Gastroesophageal sphincter (tissue), 4 donors: ENCODE data around the gene C20orf144. TPM values are rescaled to one million over a fixed set of nuclear protein-coding genes. Genes with fewer than 3 reads are reported as not detected.

Experiments used
- ATAC-seq: fragments of 150-250 bp; one replicate; pipeline ENCODE4 v1.9.1; 2016; ENCODE audit warnings: mild to moderate bottlenecking, moderate library complexity
- H3K27ac ChIP-seq, 4 donors: fragments of 200-600 bp; sonication (generic) in 3 of 4; 1 replicate in 3 of 4; 2 replicates in 1 of 4; pipeline ENCODE4 v1.5.1; 2016 to 2019
- H3K27me3 ChIP-seq: fragments of 200-600 bp; sonication (generic); one replicate; pipeline ENCODE4 v1.5.1; 2019
- H3K36me3 ChIP-seq, 2 donors: fragments of 200-600 bp; sonication (generic); one replicate each; pipeline ENCODE4 v1.5.1; 2019; ENCODE audit warnings: control low read depth in 1 of 2
- H3K4me1 ChIP-seq, 3 donors: fragments of 200-600 bp; sonication (generic); 1 replicate in 2 of 3; 2 replicates in 1 of 3; pipeline ENCODE4 v1.5.1; 2016 to 2019; ENCODE audit warnings: control low read depth in 2 of 3
- H3K4me3 ChIP-seq, 2 donors: fragments of 200-600 bp; sonication (generic); one replicate each; pipeline ENCODE4 v1.5.1; 2019; ENCODE audit warnings: mild to moderate bottlenecking in 1 of 2, moderate library complexity in 1 of 2
- H3K9me3 ChIP-seq, 3 donors: fragments of 200-600 bp; sonication (generic); one replicate each; pipeline ENCODE4 v1.5.1; 2017 to 2019; ENCODE audit warnings: control low read depth in 2 of 3
- CTCF ChIP-seq, 4 experiments: fragments of 200-600 bp in 2 of 4; fragments of 450-650 bp in 2 of 4; sonication (generic) in 1 of 4; IDR thresholded peaks; one replicate each; pipeline ENCODE4 v1.5.1; 2017 to 2019; ENCODE audit warnings: antibody characterized with exemption in 4 of 4, mild to moderate bottlenecking in 2 of 4, moderate library complexity in 2 of 4
- EP300 ChIP-seq: sonication (generic); formaldehyde crosslinking; IDR thresholded peaks from one replicate; pipeline ENCODE4 v1.6.1; 2017; ENCODE audit warnings: antibody characterized with exemption, mild to moderate bottlenecking
- POLR2A ChIP-seq, 2 donors: fragments of 450-650 bp; IDR thresholded peaks; one replicate each; pipeline ENCODE4 v1.6.1; 2017; ENCODE audit warnings: antibody characterized with exemption in 2 of 2, mild to moderate bottlenecking in 2 of 2, moderate library complexity in 1 of 2
- POLR2AphosphoS5 ChIP-seq: sonication (generic); formaldehyde crosslinking; IDR thresholded peaks from one replicate; pipeline ENCODE4 v1.6.1; 2017; ENCODE audit warnings: antibody characterized with exemption
- WGBS, 2 donors: methylation state at CpG; one replicate each; pipeline ENCODE4 v1.1.5; 2018; ENCODE audit warnings: low coverage in 1 of 2; 5-methylcytosine and 5-hydroxymethylcytosine counted together
- total RNA-seq, 4 donors: library from RNA; depleted of rRNA; stranded (reverse); fragments of >200 nt; gene quantifications; one replicate each; pipeline ENCODE4 v1.1.0, GENCODE V29; 2016

C20orf144 gene
- total RNA-seq, 4 donors from 2014 or later: not detected

- Histone ChIP-seq H3K36me3 (no peaks in the 10 kb centered on the region), H3K27ac (no peak overlapping the region), H3K9me3 (no peaks in the 10 kb centered on the region), H3K4me3 (no peak overlapping the region), H3K27me3 (no peaks in the 10 kb centered on the region), H3K4me1 (peaks cover 0 to 31% (median 9%) of the 10 kb centered on the region in 3 donors)
- ATAC-seq: no peak
- 100% methylated on average over 1 of the region's 1 CpG; no CpG with 5 or more reads in 1 of the 2 donors for WGBS, 2 donors
- TF ChIP-seq POLR2AphosphoS5 (no peak), EP300 (no peak), CTCF (IDR thresholded peaks at IDR 0.05) (no peak), POLR2A (IDR thresholded peaks at IDR 0.05) (no peak)
These were observed 27.4 kb downstream of the C20orf144 start for GRCh38 chr20:33689493-33689892.

- Histone ChIP-seq H3K27me3 (no peaks in the 10 kb centered on the region), H3K9me3 (no peaks in the 10 kb centered on the region), H3K4me3 (no peak overlapping the region), H3K36me3 (no peaks in the 10 kb centered on the region), H3K4me1 (peaks cover 0 to 30% (median 8%) of the 10 kb centered on the region in 3 donors), H3K27ac (no peak overlapping the region)
- TF ChIP-seq POLR2A (IDR thresholded peaks at IDR 0.05): no peak
- TF ChIP-seq POLR2AphosphoS5: no peak
- no peak for TF ChIP-seq EP300
- no peak for TF ChIP-seq CTCF (IDR thresholded peaks at IDR 0.05)
- 51 to 60% methylated on average over 2 of the region's 4 CpGs for WGBS, 2 donors
- no peak for ATAC-seq
These were observed 27.8 kb downstream of the C20orf144 start for GRCh38 chr20:33689973-33690372.

- H3K9me3 ChIP-seq: no peaks in the 10 kb centered on the region
- no peak overlapping the region for H3K4me3 ChIP-seq
- WGBS, 2 donors: 85 to 90% methylated on average over 4 of the region's 5 CpGs
- ATAC-seq: no peak
- TF ChIP-seq POLR2AphosphoS5: no peak
- TF ChIP-seq CTCF (IDR thresholded peaks at IDR 0.05): no peak
- no peak for TF ChIP-seq POLR2A (IDR thresholded peaks at IDR 0.05)
- TF ChIP-seq EP300: no peak
- peak overlapping the region in 2 of 4 donors; percentile 29 to 60 for H3K27ac ChIP-seq
- no peaks in the 10 kb centered on the region for H3K27me3 ChIP-seq
- H3K4me1 ChIP-seq: peaks cover 0 to 33% (median 0%) of the 10 kb centered on the region in 3 donors
- no peaks in the 10 kb centered on the region for H3K36me3 ChIP-seq
These were observed 31.2 kb downstream of the C20orf144 start for GRCh38 chr20:33693289-33693688.

GRCh38 chr20:33693741-33694638 lies 31.9 kb downstream of the C20orf144 start:
- H3K4me1 ChIP-seq: peaks cover 0 to 33% (median 0%) of the 10 kb centered on the region in 3 donors
- peak overlapping the region in 3 of 4 donors; percentile 20 to 60 (median 29) for H3K27ac ChIP-seq
- peak; percentile 83 for ATAC-seq
- H3K4me3 ChIP-seq: no peak overlapping the region
- H3K27me3 ChIP-seq: no peaks in the 10 kb centered on the region
- H3K36me3 ChIP-seq: no peaks in the 10 kb centered on the region
- no peaks in the 10 kb centered on the region for H3K9me3 ChIP-seq
- WGBS, 2 donors: 47 to 74% methylated on average over 4 to 8 of the region's 17 CpGs
- TF ChIP-seq CTCF (IDR thresholded peaks at IDR 0.05) (no peak), POLR2AphosphoS5 (peak; percentile 9), POLR2A (IDR thresholded peaks at IDR 0.05) (no peak), EP300 (no peak)

GRCh38 chr20:33694639-33695012 lies 32.5 kb downstream of the C20orf144 start:
- Histone ChIP-seq H3K9me3 (no peaks in the 10 kb centered on the region), H3K27me3 (no peaks in the 10 kb centered on the region), H3K36me3 (no peaks in the 10 kb centered on the region), H3K4me3 (no peak overlapping the region), H3K27ac (peak overlapping the region in 2 of 4 donors; percentile 29 to 60), H3K4me1 (peaks cover 0 to 33% (median 0%) of the 10 kb centered on the region in 3 donors)
- no peak for ATAC-seq
- 24 to 72% methylated on average over 2 of the region's 6 CpGs for WGBS, 2 donors
- TF ChIP-seq EP300: no peak
- TF ChIP-seq CTCF (IDR thresholded peaks at IDR 0.05): no peak
- no peak for TF ChIP-seq POLR2AphosphoS5
- no peak for TF ChIP-seq POLR2A (IDR thresholded peaks at IDR 0.05)
